Measurements from ENCODE around the gene PLAGL1. TPM values are rescaled to one million over a fixed set of nuclear protein-coding genes. Genes with fewer than 3 reads are reported as not detected.

Gene PLAGL1
- total and polyA plus RNA-seq, 2 of the 13 experiments (the other 11 are each of a cell fraction or from before 2014, with no cell fraction given) = 0.60 to 2.3 TPM

DNA sequence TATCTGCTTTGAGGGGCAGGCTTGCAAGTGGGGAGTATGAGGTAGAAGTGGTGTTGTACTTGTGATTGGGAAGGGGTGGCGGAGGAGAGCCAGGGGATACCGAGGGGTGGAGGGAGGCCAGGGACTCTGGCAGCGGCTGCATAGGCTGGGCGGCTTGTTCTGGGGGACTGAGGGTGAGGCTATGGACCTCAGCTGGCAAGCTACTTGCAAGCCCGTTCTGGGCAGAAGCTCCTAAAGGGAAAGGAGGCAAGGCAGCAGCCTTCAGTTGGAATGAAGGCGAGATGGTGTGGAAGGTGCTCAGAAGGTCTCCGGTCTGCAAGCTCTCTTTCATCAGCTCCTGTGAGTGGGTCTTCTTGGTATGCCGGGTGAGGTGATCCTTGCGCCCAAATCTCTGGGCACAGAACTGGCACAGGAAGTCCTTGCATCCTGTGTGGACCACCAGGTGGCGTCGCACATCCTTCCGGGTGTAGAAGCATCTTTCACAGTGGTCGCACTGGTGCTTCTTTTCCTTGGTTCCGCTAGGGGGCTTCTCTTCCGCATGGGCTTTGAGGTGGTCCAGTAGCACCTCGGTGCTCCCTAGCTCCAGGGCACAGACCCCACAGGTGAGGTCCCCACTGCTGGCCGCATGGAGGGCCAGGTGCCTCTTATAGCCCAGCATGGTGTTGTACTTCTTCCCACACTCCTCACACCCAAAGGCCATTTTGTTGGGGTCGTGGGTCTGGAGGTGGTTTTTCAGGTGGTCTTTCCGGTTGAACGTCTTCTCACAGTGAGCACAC is 66.0 kb downstream of the PLAGL1 start (continued):
- TF ChIP-seq HNRNPUL1 (IDR thresholded peaks at IDR 0.05; ENCODE audit: low read depth, low read length) (no peak), ELF1 (CRISPR knock-in tag; IDR thresholded peaks at IDR 0.05) (peak; percentile 76), ZNF644 (CRISPR knock-in tag; IDR thresholded peaks at IDR 0.05; ENCODE audit: low read depth) (no peak), SIX1 (CRISPR knock-in tag; IDR thresholded peaks at IDR 0.05; ENCODE audit: borderline replicate concordance) (no peak), ZNF10 (CRISPR knock-in tag; IDR thresholded peaks at IDR 0.05; ENCODE audit: borderline replicate concordance, low read depth) (no peak), ZSCAN20 (CRISPR knock-in tag; IDR thresholded peaks at IDR 0.05; ENCODE audit: borderline replicate concordance) (no peak), NRL (CRISPR knock-in tag; IDR thresholded peaks at IDR 0.05; ENCODE audit: borderline replicate concordance) (no peak), WIZ (CRISPR knock-in tag; IDR thresholded peaks at IDR 0.05) (no peak), ELF3 (CRISPR knock-in tag; IDR thresholded peaks at IDR 0.05) (peak; percentile 90), PCBP1 (IDR thresholded peaks at IDR 0.05; ENCODE audit: borderline replicate concordance, low read depth, low read length) (no peak), RBAK (CRISPR knock-in tag; IDR thresholded peaks at IDR 0.05) (no peak), ZFP90 (CRISPR knock-in tag; IDR thresholded peaks at IDR 0.05; ENCODE audit: borderline replicate concordance) (no peak), ZNF207 (IDR thresholded peaks at IDR 0.05; ENCODE audit: borderline replicate concordance) (no peak), RCOR2 (CRISPR knock-in tag; IDR thresholded peaks at IDR 0.05) (no peak), ZNF512B (CRISPR knock-in tag; IDR thresholded peaks at IDR 0.05; ENCODE audit: borderline replicate concordance) (no peak), HMG20A (CRISPR knock-in tag; IDR thresholded peaks at IDR 0.05; ENCODE audit: borderline replicate concordance) (no peak), ZNF136 (CRISPR knock-in tag; IDR thresholded peaks at IDR 0.05; ENCODE audit: low read depth) (no peak), ZNF75D (CRISPR knock-in tag; IDR thresholded peaks at IDR 0.05; ENCODE audit: borderline replicate concordance) (no peak), IKZF4 (CRISPR knock-in tag; IDR thresholded peaks at IDR 0.05; ENCODE audit: borderline replicate concordance, low read depth, not compliant biosample characterization) (no peak)
- TF ChIP-seq, protein P1, sequence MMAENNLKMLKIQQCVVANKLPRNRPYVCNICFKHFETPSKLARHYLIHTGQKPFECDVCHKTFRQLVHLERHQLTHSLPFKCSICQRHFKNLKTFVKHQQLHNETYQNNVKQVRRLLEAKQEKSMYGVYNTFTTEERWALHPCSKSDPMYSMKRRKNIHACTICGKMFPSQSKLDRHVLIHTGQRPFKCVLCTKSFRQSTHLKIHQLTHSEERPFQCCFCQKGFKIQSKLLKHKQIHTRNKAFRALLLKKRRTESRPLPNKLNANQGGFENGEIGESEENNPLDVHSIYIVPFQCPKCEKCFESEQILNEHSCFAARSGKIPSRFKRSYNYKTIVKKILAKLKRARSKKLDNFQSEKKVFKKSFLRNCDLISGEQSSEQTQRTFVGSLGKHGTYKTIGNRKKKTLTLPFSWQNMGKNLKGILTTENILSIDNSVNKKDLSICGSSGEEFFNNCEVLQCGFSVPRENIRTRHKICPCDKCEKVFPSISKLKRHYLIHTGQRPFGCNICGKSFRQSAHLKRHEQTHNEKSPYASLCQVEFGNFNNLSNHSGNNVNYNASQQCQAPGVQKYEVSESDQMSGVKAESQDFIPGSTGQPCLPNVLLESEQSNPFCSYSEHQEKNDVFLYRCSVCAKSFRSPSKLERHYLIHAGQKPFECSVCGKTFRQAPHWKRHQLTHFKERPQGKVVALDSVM (CRISPR knock-in tag; IDR thresholded peaks at IDR 0.05) = no peak
- TF ChIP-seq, protein P2, sequence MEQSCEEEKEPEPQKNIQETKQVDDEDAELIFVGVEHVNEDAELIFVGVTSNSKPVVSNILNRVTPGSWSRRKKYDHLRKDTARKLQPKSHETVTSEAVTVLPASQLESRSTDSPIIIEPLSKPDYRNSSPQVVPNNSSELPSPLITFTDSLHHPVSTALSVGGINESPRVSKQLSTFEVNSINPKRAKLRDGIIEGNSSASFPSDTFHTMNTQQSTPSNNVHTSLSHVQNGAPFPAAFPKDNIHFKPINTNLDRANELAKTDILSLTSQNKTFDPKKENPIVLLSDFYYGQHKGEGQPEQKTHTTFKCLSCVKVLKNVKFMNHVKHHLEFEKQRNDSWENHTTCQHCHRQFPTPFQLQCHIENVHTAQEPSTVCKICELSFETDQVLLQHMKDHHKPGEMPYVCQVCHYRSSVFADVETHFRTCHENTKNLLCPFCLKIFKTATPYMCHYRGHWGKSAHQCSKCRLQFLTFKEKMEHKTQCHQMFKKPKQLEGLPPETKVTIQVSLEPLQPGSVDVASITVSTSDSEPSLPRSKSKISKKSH (CRISPR knock-in tag; IDR thresholded peaks at IDR 0.05; ENCODE audit: borderline replicate concordance) = peak; percentile 58; the same call in 1 of the 2 replicates
